Activated CD4-positive, alpha-beta T cell treated with anti-CD3 and anti-CD28 coated beads, Interleukin-10, Interleukin-2, amounts not matched to agents 100 ng/mL and 50 ng/mL, durations not matched to agents 16 hours and 8 hours (primary cell): ENCODE results near the gene TFEC.
"Not testable (repeated sequence)": the region's sequence is repeated elsewhere in the genome, so short reads cannot be mapped to it uniquely, and the experiment has no call there.

ENCODE experiments used
- DNase-seq: peaks from one replicate; pipeline ENCODE4 v3.0.0-alpha.2; 2020

Gene TFEC

GRCh38 chr7:115987486-115987885 lies 43.1 kb downstream of the TFEC start:
- no peak for DNase-seq

- no peak for DNase-seq
Observed at GRCh38 chr7:115984105-115984504, 46.5 kb downstream of the TFEC start.

DNA sequence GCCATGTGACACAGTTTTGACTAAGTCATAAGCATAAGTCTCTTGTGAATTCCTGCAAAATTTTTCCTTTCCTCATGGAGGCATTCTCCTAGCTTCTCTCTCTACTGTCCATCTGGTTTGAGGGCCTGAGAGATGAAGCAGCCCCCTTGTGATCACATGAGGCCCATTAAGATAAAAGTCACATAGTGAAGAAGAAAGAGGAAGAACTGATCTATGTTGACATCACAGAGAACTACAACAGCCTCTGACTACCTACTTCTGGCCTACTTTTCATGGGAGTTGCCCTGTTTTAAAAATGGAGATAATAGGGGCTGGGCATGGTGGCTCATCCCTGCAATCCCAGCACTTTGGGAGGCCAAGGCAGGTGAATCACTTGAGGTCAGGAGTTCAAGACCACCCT lies 50.4 kb downstream of the TFEC start:
- no peak for DNase-seq

GRCh38 chr7:115976651-115977050 lies 53.9 kb downstream of the TFEC start:
- no peak for DNase-seq

DNA sequence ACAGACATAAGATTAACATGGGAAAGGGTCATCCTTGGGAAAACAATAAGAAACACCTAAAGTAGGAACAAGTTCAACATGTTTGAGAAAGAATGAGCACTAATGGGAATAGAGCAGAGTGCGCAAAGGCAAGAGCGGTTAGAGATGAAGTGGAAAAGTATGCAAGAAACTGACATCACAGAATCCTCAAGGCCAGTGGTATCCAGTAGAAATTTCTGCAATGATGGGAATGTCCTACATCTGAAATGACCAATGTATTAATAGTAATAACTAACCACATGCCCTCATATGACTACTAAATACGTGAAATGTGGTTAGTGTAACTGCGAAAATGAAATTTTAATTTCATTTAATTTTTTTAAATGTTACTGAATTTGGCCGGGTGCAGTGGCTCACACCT lies 54.8 kb downstream of the TFEC start:
- no peak for DNase-seq

GRCh38 chr7:115973406-115973805 lies 57.2 kb downstream of the TFEC start:
- no peak for DNase-seq

- no peak for DNase-seq
Observed at GRCh38 chr7:115971506-115971905, 59.1 kb downstream of the TFEC start.

- no peak for DNase-seq
Observed at GRCh38 chr7:115968596-115968995, 62.0 kb downstream of the TFEC start.

DNA sequence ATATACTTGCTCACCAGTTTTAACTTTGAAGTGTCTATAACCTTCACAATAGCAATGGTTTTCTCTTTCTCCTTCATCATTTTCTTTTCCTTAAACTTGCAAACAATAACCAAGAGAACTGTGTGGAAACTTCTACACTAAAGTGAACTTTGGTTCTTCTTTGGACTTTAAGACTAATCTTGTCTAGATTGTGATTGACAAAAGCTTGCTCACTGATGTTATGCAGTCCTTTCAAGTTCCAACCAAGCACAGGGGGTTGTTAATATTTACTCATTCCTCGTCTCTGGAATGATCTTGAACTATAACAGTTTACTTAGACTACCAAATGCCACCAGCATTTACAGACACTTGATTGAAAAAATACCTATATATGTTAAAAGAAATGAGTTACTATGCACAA lies 62.4 kb downstream of the TFEC start:
- no peak for DNase-seq

DNA sequence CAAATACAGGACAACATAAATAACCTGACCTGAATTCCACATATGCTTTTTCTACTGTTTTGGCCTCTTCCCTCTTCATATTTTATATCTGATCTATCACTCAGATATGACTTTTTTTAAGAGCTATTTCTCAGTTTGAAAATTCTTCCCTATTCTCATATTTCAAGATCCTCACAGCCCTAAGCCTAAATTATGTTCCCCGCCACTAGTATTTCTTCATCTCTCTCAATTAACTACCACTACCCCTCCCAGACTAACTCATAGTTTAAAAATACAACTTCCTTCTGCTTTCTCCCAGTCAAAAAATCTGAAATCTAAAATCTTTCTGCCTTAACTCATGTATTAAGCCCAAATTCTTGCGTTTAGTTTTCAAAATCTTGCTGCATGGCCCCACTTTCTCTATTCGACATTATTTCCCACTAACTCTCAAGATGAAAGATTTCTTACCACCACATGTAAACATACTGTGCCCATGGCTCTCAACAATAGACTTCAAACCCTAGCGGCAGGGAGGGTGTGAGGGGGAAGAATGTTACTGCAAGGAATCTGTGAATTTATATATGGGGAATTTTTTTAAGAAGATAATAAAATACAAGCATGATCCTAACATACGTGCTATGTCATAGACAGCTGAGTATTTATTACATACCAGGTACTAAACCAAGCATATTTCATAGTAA lies 64.6 kb downstream of the TFEC start:
- DNase-seq, result no peak

- DNase-seq, result no peak
Observed at GRCh38 chr7:115965236-115965635, 65.3 kb downstream of the TFEC start.

GRCh38 chr7:115964799-115965198 lies 65.8 kb downstream of the TFEC start:
- no peak for DNase-seq

DNA sequence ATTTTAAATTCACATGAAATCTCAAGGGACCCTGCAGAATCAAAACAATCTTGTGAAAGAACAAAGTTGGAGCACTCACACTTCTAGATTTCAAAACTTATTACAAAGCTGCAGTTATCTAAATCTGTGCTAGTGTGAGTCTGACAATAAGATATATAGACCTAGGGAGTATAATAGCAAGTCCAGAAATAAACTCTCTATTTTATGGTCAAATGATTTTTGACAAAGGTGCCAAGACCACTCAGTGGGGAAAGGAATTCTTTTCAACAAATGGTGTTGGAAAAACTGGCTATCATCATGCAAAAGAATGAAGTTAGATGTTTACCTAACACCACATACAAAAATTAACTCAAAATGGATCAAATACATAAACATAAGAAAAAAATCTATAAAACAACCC lies 68.2 kb downstream of the TFEC start:
- no peak for DNase-seq

- no peak for DNase-seq
Observed at GRCh38 chr7:115953592-115954255, 76.8 kb downstream of the TFEC start.

DNA sequence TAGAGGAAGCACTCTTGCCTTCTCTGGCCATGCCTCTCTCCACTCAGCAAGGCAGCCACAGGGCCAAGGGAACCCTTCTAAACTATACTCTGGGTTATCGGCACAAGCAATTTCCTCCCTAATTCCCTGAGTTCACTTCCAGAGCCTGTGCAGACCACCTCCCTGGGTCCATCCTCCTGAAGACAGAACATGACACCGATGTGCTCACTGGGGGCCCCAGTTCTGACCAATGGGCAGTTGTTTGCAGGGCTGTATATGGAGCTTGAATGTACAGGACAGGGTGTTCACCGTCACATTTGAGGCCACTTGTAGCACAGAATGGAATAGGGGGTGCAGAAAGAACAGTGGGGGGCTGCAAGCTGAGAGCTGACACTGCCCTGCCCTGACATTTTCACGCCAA lies 77.7 kb downstream of the TFEC start:
- DNase-seq, result no peak

DNA sequence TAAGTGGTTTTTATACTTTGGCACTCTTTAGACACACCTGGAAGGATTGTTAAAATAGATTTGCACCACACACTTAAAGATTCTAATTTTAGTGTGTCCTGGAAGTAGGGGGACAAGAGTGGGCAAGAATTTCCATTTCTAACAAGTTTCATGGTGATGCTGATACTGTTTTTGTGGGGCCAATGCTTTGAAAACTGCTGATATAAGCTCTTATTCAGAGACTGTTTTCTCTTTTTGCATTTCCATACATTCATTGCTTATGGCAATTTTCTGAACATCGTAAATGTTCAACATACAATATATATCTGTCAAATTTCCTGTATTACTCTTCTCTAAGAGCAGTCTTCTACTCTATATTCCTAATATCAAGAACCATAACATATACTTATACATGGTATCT lies 79.0 kb downstream of the TFEC start:
- no peak for DNase-seq

DNA sequence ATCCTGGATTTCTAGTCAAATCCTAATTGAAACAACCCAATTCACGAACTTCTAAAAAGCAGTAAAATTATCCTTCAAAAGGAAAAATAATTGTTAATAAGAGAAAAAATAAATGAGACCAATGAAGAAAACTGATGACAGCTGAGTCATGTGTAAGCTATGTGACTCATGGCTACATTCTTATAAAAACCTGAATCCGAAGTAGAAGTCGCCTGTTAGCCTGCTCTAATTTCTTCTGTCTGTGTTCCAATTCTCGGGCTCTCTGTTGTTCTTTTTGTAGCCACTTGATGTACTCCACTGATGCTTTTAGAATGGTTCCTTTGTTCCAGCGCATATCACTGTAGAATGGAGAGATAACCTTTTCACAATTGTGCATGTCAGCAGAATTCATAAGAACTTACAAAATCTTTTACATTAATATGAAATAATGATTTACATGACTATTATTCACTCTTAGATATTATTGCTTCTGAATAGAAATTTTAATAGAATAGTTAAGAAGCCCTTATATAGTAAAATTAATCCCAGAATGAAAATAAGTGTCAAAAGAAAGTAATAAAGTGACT lies 88.8 kb downstream of the TFEC start:
- DNase-seq, result no peak

GRCh38 chr7:115940460-115941060 lies 90.0 kb downstream of the TFEC start:
- no peak for DNase-seq

DNA sequence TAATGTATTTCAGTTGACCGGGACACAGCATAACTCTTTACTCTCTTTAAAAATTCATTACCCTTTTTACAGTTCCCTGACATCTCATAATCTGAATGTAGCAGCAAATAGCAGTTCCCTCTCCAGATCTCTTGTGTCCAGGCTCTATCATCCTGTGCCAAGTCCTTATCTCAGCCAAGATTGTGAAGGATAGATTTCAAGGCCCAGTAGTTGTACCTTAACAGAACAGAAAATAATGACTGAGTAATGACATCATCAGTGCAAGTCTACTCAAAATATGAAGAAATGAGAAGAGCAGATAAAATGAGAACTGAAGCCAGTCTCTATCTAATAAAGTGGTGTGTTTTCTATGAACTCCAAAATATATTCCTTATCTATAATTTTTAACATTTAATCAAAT lies 92.6 kb downstream of the TFEC start:
- DNase-seq, result no peak

- DNase-seq, result no peak
Observed at GRCh38 chr7:115933471-115933870, 97.1 kb downstream of the TFEC start.

- no peak for DNase-seq
Observed at GRCh38 chr7:115932880-115933279, 97.7 kb downstream of the TFEC start.

DNA sequence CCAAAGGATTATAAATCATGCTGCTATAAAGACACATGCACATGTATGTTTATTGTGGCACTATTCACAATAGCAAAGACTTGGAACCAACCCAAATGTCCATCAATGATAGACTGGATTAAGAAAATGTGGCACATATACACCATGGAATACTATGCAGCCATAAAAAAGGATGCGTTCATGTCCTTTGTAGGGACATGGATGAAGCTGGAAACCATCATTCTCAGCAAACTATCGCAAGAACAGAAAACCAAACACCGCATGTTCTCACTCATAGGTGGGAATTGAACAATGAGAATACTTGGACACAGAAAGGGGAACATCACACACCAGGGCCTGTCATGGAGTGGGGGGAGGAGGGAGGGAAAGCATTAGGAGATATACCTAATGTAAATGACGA lies 100.4 kb downstream of the TFEC start:
- DNase-seq, result not testable (repeated sequence)

- DNase-seq, result not testable (repeated sequence)
Observed at GRCh38 chr7:115929736-115930135, 100.8 kb downstream of the TFEC start.

- DNase-seq, result no peak
Observed at GRCh38 chr7:115924411-115924810, 106.2 kb downstream of the TFEC start.
